Measurements from ENCODE around the gene GALNT14. TPM values are rescaled to one million over a fixed set of nuclear protein-coding genes. Genes with fewer than 3 reads are reported as not detected.

Gene GALNT14
- total and polyA plus RNA-seq, 9 of the 15 experiments (the other 6 are each of a cell fraction or from before 2014, with no cell fraction given) = 0.11 TPM; not detected in 8

- no peak for ATAC-seq
- POLR2A ChIA-PET = no interaction called here
- no peak for DNase-seq (ENCODE audit: extremely low read depth in 1 of 4, low spot score in 3 of 4)
- H3K4me2 ChIP-seq (ENCODE audit: insufficient read depth, low read length) = no peak overlapping the region
- intact Hi-C loops (cut with micrococcal nuclease) (no loop called here), in situ Hi-C loops (cut with MboI) (no loop called here)
- no peak for FAIRE-seq
- H3K79me2 ChIP-seq (ENCODE audit: control insufficient read depth, insufficient read depth, low read length) = no peaks in the 10 kb centered on the region
- no peak overlapping the region for H2AFZ ChIP-seq (ENCODE audit: low read depth, low read length)
- no peaks in the 10 kb centered on the region for H3K36me3 ChIP-seq (ENCODE audit: control insufficient read depth, insufficient read depth, low read length)
- peaks cover 0 to 5% of the 10 kb centered on the region in 2 experiments; a peak in 2 of 5 replicates for H3K27me3 ChIP-seq (ENCODE audit: control insufficient read depth in 2 of 2, insufficient read depth in 2 of 2, low read length in 2 of 2)
- no peaks in the 10 kb centered on the region for H3K4me1 ChIP-seq (replicated peaks in 1 of 2; ENCODE audit: control insufficient read depth in 2 of 2, insufficient read depth in 2 of 2, low read length in 2 of 2)
- H4K20me1 ChIP-seq (replicated peaks; ENCODE audit: control insufficient read depth, insufficient read depth, low read length) = no peaks in the 10 kb centered on the region
- no TSS peak for BruUV-seq (replicated peaks)
- TF ChIP-seq KAT8 (IDR thresholded peaks at IDR 0.05; ENCODE audit: low read depth) (no peak), E2F4 (CRISPR knock-in tag; IDR thresholded peaks at IDR 0.05; ENCODE audit: low read depth) (no peak), ZBTB34 (CRISPR knock-in tag; IDR thresholded peaks at IDR 0.05) (no peak), ZBTB7A (IDR thresholded peaks at IDR 0.05; ENCODE audit: borderline replicate concordance, control insufficient read depth, low read depth, low read length) (no peak), ZNF584 (CRISPR knock-in tag; IDR thresholded peaks at IDR 0.05; ENCODE audit: low read depth) (no peak), BRD4 (IDR thresholded peaks at IDR 0.05) (no peak), ETS2 (tag; IDR thresholded peaks at IDR 0.05; ENCODE audit: borderline replicate concordance, poor library complexity, severe bottlenecking) (no peak), ZFP1 (CRISPR knock-in tag; IDR thresholded peaks at IDR 0.05) (no peak), ZNF512 (tag; IDR thresholded peaks at IDR 0.05) (no peak), MIER1 (IDR thresholded peaks at IDR 0.05; ENCODE audit: low read depth) (no peak), NFYB (IDR thresholded peaks at IDR 0.05; ENCODE audit: extremely low read depth, insufficient read length) (no peak), ZSCAN29 (IDR thresholded peaks at IDR 0.05) (no peak), ZNF217 (CRISPR knock-in tag; IDR thresholded peaks at IDR 0.05) (no peak), BRF1 (IDR thresholded peaks at IDR 0.05; ENCODE audit: borderline replicate concordance, extremely low read depth, insufficient read length) (no peak), NFIX (CRISPR knock-in tag; IDR thresholded peaks at IDR 0.05; ENCODE audit: low read depth) (no peak), ZNF134 (CRISPR knock-in tag; conservative IDR thresholded peaks at IDR 0.05) (no peak), ZNF197 (CRISPR knock-in tag; IDR thresholded peaks at IDR 0.05; ENCODE audit: low read depth) (no peak)
- TF ChIP-seq, protein P1, sequence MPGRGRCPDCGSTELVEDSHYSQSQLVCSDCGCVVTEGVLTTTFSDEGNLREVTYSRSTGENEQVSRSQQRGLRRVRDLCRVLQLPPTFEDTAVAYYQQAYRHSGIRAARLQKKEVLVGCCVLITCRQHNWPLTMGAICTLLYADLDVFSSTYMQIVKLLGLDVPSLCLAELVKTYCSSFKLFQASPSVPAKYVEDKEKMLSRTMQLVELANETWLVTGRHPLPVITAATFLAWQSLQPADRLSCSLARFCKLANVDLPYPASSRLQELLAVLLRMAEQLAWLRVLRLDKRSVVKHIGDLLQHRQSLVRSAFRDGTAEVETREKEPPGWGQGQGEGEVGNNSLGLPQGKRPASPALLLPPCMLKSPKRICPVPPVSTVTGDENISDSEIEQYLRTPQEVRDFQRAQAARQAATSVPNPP (IDR thresholded peaks at IDR 0.05; ENCODE audit: borderline replicate concordance, insufficient read depth, insufficient read length) = no peak
- no peaks in the 10 kb centered on the region for H3K9me3 ChIP-seq (replicated peaks; ENCODE audit: control insufficient read depth, insufficient read depth, low read depth, low read length)
- CTCF ChIA-PET (ENCODE audit: low intra/inter-chr PET ratio) = no interaction called here
- 0% methylated on average over 4 of the region's 4 CpGs for WGBS (ENCODE audit: insufficient coverage, low coverage, missing lambda C conversion rate)
- H3K9ac ChIP-seq (ENCODE audit: insufficient read depth in 1 of 2, low read depth in 2 of 2, low read length in 2 of 2) = no peak overlapping the region
- no peak overlapping the region for H3K27ac ChIP-seq (ENCODE audit: extremely low read depth, low read depth, low read length)
- H3K9me1 ChIP-seq (ENCODE audit: control insufficient read depth, insufficient read depth, low read length) = no peaks in the 10 kb centered on the region
- no peak overlapping the region for H3K4me3 ChIP-seq
These were observed 6.4 kb downstream of the GALNT14 start for GRCh38 chr2:31131871-31132270.
